ES-I3 (cell line): Measurements from ENCODE around the gene THBS2.
"Not testable (repeated sequence)": the region's sequence is repeated elsewhere in the genome, so short reads cannot be mapped to it uniquely, and the experiment has no call there.

Experiments
- H3K36me3 ChIP-seq: 2 replicates; pipeline ENCODE4 v1.6.1; 2013; ENCODE audit warnings: mild to moderate bottlenecking, low read length, control low read depth, moderate library complexity; ENCODE audit not compliant: insufficient read depth
- H3K4me1 ChIP-seq: 2 replicates; pipeline ENCODE4 v1.6.1; 2013; ENCODE audit warnings: mild to moderate bottlenecking, control low read depth, low read length; ENCODE audit not compliant: insufficient read depth
- H3K9ac ChIP-seq: 2 replicates; pipeline ENCODE4 v1.6.1; 2013; ENCODE audit warnings: low read depth, mild to moderate bottlenecking, low read length, moderate library complexity
- H3K9me3 ChIP-seq: 2 replicates; pipeline ENCODE4 v1.6.1; 2013; ENCODE audit warnings: mild to moderate bottlenecking, low read length, moderate library complexity; ENCODE audit not compliant: control insufficient read depth, insufficient read depth

Gene THBS2

DNA sequence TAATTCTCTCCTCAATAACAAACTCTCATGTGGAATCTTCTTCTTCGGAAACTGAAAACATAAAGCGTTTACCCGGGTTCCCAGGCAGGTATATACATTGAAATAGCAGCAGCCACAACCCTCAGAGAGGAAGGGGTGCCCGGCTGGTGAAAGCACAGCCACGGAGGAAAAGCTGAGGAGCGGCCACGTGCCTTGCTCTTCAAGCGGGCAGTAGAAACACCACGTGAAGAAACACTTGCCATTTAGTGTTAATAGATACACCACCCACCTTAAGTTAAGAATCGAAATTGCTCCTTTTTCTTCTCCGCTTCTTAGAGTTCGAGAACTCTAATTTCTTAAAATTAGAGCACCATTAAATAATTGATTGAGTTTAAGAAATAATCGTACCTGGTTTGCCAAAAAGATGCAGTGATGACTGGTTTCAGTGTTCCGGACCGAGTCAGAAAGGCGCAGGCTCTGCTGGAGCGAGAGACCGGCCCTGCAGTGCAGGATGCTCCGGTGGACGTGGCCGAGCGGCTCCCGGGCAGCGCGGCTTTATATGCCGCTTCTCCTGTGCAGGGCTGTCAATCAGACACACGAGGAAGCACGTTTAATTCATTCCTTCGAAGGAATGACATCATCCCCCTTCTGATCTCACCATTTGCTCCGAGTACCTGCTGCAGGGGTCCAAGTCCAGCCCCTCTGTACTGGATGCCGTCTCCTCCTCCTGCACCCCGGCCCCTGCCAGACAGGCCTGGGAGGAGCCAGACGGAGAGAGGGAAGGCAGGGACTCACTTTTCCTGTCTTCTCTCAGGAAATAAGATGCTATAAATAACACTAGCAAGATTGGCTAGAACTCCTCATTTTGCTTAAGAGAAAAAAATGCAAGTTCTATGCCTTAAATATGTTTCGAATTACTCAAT, at the start of gene THBS2:
THBS2 (minus strand) TSS at position 510 of the 902 bp plus-strand sequence. CDS start 3,062 bp downstream, outside the sequence.
- Histone ChIP-seq H3K9ac (peak within 1 kb of the TSS; percentile 31; the same call in 1 of the 2 replicates), H3K4me1 (peaks cover 28% of the 10 kb centered on the region), H3K36me3 (no peaks in the 10 kb centered on the region), H3K9me3 (no peaks in the 10 kb centered on the region)

DNA sequence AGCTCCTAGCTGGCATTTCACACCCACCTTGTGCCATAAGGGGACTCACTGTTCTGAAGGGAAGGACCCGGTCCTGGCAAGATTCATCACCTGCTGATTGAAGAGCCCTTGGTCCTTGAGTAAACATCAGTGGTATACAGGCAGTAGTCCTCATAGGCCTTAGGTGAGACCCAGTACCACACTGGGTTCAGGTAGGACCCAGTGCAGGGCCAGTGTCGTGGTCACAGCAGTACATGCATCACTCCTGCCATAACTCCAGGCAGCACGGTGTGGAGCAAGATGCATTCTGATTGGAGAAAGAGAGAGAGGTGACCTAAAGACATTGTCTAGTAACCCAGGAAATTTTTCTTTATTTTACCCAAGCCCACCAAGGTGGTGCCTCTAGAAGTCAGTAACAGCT, 49.1 kb upstream of the THBS2 start:
- H3K36me3 ChIP-seq, result no peaks in the 10 kb centered on the region
- no peaks in the 10 kb centered on the region for H3K4me1 ChIP-seq
- no peak overlapping the region for H3K9ac ChIP-seq
- peaks cover 9% of the 10 kb centered on the region; the same call in 1 of the 2 replicates for H3K9me3 ChIP-seq

DNA sequence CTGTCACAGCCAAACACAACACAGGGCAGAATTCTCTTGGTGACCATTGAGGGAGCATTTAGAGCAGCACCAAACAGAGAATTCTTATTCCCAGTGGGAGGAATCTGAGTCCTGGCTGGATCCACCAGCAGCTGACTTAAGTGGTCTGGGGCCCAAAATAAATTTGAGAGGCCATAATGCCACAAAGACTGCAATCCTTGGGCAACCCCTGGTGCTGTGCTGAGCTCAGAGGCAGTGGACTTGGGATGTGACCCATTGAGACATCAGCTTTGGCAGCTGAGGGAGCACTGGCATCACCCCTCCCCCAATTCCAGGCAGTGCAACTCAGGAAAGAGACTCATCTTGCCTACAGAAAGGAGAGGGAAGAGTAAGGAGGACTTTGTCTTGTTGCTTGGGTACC, 48.6 kb upstream of the THBS2 start:
- H3K36me3 ChIP-seq, result no peaks in the 10 kb centered on the region
- H3K9ac ChIP-seq, result no peak overlapping the region
- no peaks in the 10 kb centered on the region for H3K4me1 ChIP-seq
- H3K9me3 ChIP-seq, result peaks cover 9% of the 10 kb centered on the region; the same call in 1 of the 2 replicates

DNA sequence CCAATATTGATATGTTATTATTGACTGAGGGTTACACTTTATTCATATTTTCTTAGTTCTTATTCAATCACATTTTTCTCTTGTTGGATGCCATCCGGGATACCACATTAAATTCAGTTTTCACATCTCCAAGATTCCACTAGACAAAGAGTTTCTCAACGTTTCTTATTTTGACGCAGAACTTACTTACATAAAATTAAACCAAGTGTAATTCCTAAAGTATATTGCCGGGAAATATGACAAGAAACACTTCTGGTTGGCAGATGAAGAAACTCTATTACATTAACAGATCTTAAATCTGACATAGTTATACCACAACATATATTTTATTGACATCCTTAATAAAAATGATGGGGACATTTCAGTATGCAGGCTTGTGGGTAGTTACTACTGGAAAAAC, 47.3 kb upstream of the THBS2 start:
- Histone ChIP-seq H3K9me3 (peaks cover 9% of the 10 kb centered on the region; the same call in 1 of the 2 replicates), H3K4me1 (no peaks in the 10 kb centered on the region), H3K9ac (no peak overlapping the region), H3K36me3 (no peaks in the 10 kb centered on the region)

DNA sequence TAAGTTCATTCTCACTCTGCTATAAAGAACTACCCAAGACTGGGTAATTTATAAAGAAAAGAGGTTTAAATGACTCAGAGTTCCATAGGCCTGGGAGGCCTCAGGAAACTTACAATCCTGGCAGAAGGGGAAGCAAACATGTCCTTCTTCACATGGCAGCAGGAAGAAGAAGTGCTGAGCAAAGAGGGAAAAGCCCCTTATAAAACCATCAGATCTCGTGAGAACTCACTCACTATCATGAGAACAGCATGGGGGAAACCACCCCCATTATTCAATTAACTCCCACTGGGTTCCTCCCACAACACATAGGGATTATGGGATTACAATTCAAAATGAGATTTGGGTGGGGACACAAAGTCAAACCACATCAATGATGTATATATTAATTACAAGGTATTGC, 45.0 kb upstream of the THBS2 start:
- not testable (repeated sequence) for H3K9me3 ChIP-seq, H3K9ac ChIP-seq, H3K36me3 ChIP-seq, H3K4me1 ChIP-seq

DNA sequence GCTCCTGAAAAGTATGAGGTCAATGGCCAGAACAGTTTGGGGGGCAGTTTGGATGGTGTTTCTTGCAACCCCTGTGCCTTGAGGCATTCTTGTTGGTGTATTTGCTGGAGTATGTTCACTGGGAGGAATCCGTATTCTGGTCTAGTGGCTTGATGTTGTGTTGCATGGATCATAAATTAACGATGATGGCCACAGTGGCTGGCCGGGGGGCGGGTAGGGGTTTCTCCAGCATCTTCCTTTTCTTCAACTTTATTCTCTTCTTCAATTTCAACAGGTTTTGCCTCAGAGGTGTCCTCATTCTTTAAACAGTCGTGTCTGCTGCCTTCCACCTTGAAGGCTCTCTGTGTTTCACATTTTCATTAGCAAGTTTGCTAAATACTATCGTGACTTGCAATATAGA, 43.0 kb upstream of the THBS2 start:
- H3K4me1 ChIP-seq, result no peaks in the 10 kb centered on the region; the same call in 1 of the 2 replicates
- H3K9me3 ChIP-seq, result peaks cover 9% of the 10 kb centered on the region; the same call in 1 of the 2 replicates
- H3K9ac ChIP-seq, result no peak overlapping the region
- no peaks in the 10 kb centered on the region for H3K36me3 ChIP-seq

DNA sequence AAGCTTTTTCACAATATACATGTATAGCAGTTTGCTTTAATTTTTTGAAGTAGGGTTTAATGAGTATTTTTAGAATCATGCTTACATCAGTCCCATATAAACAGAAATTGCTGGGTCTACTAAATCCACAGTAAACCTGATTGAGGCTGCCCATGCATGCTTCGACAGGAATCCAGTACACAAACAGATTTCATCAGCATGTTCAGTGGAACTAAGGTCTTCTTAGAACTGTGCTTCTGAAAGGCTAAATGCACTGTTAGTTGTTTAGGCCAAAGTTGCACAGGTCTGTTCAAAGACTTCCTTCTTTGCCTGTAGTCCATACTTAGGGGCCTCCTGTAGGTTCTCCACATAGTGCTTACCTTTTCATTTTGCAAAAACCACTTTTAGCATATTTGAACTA, 42.5 kb upstream of the THBS2 start:
- no peak overlapping the region for H3K9ac ChIP-seq
- no peaks in the 10 kb centered on the region for H3K36me3 ChIP-seq
- H3K9me3 ChIP-seq, result peaks cover 9% of the 10 kb centered on the region; the same call in 1 of the 2 replicates
- H3K4me1 ChIP-seq, result no peaks in the 10 kb centered on the region; the same call in 1 of the 2 replicates

DNA sequence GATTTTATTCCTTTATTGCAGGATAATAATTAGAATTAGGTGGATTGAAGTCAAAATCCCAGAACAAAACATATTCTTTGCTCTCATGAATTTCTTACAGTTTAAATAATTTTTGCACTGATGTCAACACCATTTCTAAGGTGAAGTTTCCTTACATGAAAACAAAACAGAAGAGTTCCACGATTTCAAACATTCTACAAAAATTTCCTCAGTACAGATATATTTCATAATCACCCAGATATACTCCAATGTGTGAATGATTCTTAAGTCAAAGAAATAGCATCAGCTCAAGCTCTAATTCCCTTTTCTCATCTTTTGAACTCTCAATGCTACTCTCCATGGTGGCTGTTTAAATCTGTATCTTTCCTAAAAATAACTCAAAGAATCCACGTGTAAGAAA, 39.5 kb upstream of the THBS2 start:
- no peak overlapping the region for H3K9ac ChIP-seq
- H3K36me3 ChIP-seq, result no peaks in the 10 kb centered on the region
- H3K4me1 ChIP-seq, result no peaks in the 10 kb centered on the region; the same call in 1 of the 2 replicates
- H3K9me3 ChIP-seq, result peaks cover 4% of the 10 kb centered on the region; the same call in 1 of the 2 replicates

- H3K9ac ChIP-seq, result no peak overlapping the region
- no peaks in the 10 kb centered on the region; the same call in 1 of the 2 replicates for H3K4me1 ChIP-seq
Measured at GRCh38 chr6:169292338-169293124, 38.9 kb upstream of the THBS2 start.

GRCh38 chr6:169291646-169292337, 38.1 kb upstream of the THBS2 start:
- Histone ChIP-seq H3K9me3 (no peaks in the 10 kb centered on the region; the same call in 1 of the 2 replicates), H3K4me1 (no peaks in the 10 kb centered on the region; the same call in 1 of the 2 replicates), H3K9ac (no peak overlapping the region), H3K36me3 (no peaks in the 10 kb centered on the region)

More at GRCh38 chr6:169292338-169293124, 38.9 kb upstream of the THBS2 start:
- Histone ChIP-seq H3K36me3 (no peaks in the 10 kb centered on the region), H3K9me3 (no peaks in the 10 kb centered on the region; the same call in 1 of the 2 replicates)

- no peaks in the 10 kb centered on the region; the same call in 1 of the 2 replicates for H3K4me1 ChIP-seq
- H3K9me3 ChIP-seq, result no peaks in the 10 kb centered on the region; the same call in 1 of the 2 replicates
- no peaks in the 10 kb centered on the region for H3K36me3 ChIP-seq
- H3K9ac ChIP-seq, result no peak overlapping the region
Measured at GRCh38 chr6:169291148-169291547, 37.5 kb upstream of the THBS2 start.

DNA sequence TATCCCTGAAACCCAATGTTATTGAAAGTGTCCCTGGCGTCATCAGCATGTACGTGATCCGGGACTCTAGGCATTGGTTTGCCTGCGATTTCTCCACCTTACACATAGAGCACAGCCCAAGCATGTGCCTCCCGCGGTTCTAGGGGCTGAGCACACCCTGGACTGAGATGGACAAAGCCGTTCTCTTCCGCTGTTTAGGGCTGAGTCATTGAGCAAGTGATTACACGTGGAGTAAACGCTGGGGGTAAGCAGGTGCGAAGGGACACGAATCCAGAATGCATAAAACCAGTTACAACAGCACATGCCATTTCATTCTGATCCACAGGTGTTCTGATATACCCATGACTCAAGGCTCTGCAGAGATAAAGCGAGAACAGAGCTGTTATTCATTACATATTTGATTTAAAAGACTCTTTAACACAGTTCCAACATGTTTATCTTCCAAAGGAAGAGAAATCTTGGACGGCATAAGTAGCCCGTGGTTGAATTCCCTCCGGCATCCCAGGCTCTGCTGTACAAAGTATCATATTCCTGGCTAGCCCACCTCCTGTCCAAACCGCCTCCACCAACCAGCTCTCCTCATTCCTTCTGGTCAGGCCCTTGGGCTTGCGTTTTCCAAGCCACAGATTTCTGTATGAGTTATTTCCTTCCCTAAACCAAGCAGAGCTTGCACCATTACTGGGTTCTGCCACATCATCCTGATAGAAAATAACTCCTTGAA, 36.1 kb upstream of the THBS2 start:
- Histone ChIP-seq H3K9ac (no peak overlapping the region), H3K9me3 (no peaks in the 10 kb centered on the region; the same call in 1 of the 2 replicates), H3K4me1 (no peaks in the 10 kb centered on the region; the same call in 1 of the 2 replicates), H3K36me3 (no peaks in the 10 kb centered on the region)

- Histone ChIP-seq H3K36me3 (no peaks in the 10 kb centered on the region), H3K9me3 (no peaks in the 10 kb centered on the region), H3K4me1 (no peaks in the 10 kb centered on the region; the same call in 1 of the 2 replicates), H3K9ac (no peak overlapping the region)
Measured at GRCh38 chr6:169289257-169289618, 35.6 kb upstream of the THBS2 start.
